Hepatic stellate cell (primary cell): ENCODE results near the gene FAM219B.

ENCODE experiments used
- DNase-seq: peaks from one replicate; pipeline ENCODE4 v3.0.0; 2011; ENCODE audit warnings: low spot score

Gene FAM219B

GRCh38 chr15:74873036-74873755, 33.5 kb downstream of the FAM219B start, which contains the start of gene SCAMP2:
Gene SCAMP2 (minus strand): TSS chr15:74873365. CDS start chr15:74873255, 110 bp downstream.
- DNase-seq = peak; percentile 99

- DNase-seq = no peak
Measured at GRCh38 chr15:74872702-74873035, 34.0 kb downstream of the FAM219B start.

- DNase-seq = no peak
Measured at GRCh38 chr15:74870436-74871215, 36.0 kb downstream of the FAM219B start.

- peak; percentile 20 for DNase-seq
Measured at GRCh38 chr15:74869726-74870407, 36.8 kb downstream of the FAM219B start.

GRCh38 chr15:74869372-74869725, 37.3 kb downstream of the FAM219B start:
- no peak for DNase-seq

- no peak for DNase-seq
Measured at GRCh38 chr15:74868059-74868458, 38.6 kb downstream of the FAM219B start.

- no peak for DNase-seq
Measured at GRCh38 chr15:74867466-74868038, 39.1 kb downstream of the FAM219B start.

- DNase-seq = peak; percentile 73
Measured at GRCh38 chr15:74866090-74866489, 40.6 kb downstream of the FAM219B start.

GRCh38 chr15:74865316-74865715, 41.3 kb downstream of the FAM219B start:
- no peak for DNase-seq

- DNase-seq = no peak
Measured at GRCh38 chr15:74864296-74864695, 42.4 kb downstream of the FAM219B start.

GRCh38 chr15:74863239-74864056, 43.2 kb downstream of the FAM219B start:
- DNase-seq = no peak

GRCh38 chr15:74858369-74858740, 48.3 kb downstream of the FAM219B start:
- DNase-seq = no peak

- DNase-seq = no peak
Measured at GRCh38 chr15:74857671-74858368, 48.8 kb downstream of the FAM219B start.

- no peak for DNase-seq
Measured at GRCh38 chr15:74857082-74857655, 49.5 kb downstream of the FAM219B start.

GRCh38 chr15:74856537-74856936, 50.1 kb downstream of the FAM219B start:
- no peak for DNase-seq

GRCh38 chr15:74855857-74856256, 50.8 kb downstream of the FAM219B start:
- no peak for DNase-seq

GRCh38 chr15:74854453-74855022, 52.1 kb downstream of the FAM219B start:
- no peak for DNase-seq

- no peak for DNase-seq
Measured at GRCh38 chr15:74851960-74852359, 54.7 kb downstream of the FAM219B start.

GRCh38 chr15:74850393-74850792, 56.3 kb downstream of the FAM219B start:
- DNase-seq = no peak
